Pulmonary artery endothelial cell (primary cell): ENCODE results near the gene SHISAL1. TPM values are rescaled to one million over a fixed set of nuclear protein-coding genes. Genes with fewer than 3 reads are reported as not detected.
"Not testable (repeated sequence)": the region's sequence is repeated elsewhere in the genome, so short reads cannot be mapped to it uniquely, and the experiment has no call there.

Experiments used
- DNase-seq: peaks from one replicate; pipeline ENCODE4 v3.0.0-alpha.2; 2011; ENCODE audit warnings: low read depth, low spot score
- total RNA-seq: library from RNA; depleted of rRNA; stranded (reverse); fragments of >200 nt; gene quantifications from 2 replicates; pipeline ENCODE4 v1.2.3, GENCODE V29; 2014

SHISAL1 gene
- total RNA-seq, 1 donor from 2014 or later: under 0.01 TPM

- DNase-seq: no peak
These were observed 8.4 kb downstream of the SHISAL1 start for GRCh38 chr22:44304354-44304753.

- not testable (repeated sequence) for DNase-seq
These were observed 10.4 kb downstream of the SHISAL1 start for GRCh38 chr22:44302363-44302762.

- DNase-seq: no peak
These were observed 11.7 kb downstream of the SHISAL1 start for GRCh38 chr22:44301039-44301438.

GRCh38 chr22:44299124-44299523, 13.6 kb downstream of the SHISAL1 start:
- no peak for DNase-seq

GRCh38 chr22:44298406-44299091, 14.2 kb downstream of the SHISAL1 start:
- DNase-seq: no peak

- no peak for DNase-seq
These were observed 15.2 kb downstream of the SHISAL1 start for GRCh38 chr22:44297470-44298061.

- DNase-seq: no peak
These were observed 17.3 kb downstream of the SHISAL1 start for GRCh38 chr22:44295406-44295805.

GRCh38 chr22:44293876-44294275, 18.9 kb downstream of the SHISAL1 start:
- DNase-seq: no peak

- DNase-seq: no peak
These were observed 19.7 kb downstream of the SHISAL1 start for GRCh38 chr22:44293034-44293433.

- no peak for DNase-seq
These were observed 20.2 kb downstream of the SHISAL1 start for GRCh38 chr22:44292521-44292920.

- DNase-seq: no peak
These were observed 20.9 kb downstream of the SHISAL1 start for GRCh38 chr22:44291674-44292360.

- DNase-seq: no peak
These were observed 21.5 kb downstream of the SHISAL1 start for GRCh38 chr22:44291265-44291664.

GRCh38 chr22:44289414-44290171, 23.2 kb downstream of the SHISAL1 start:
- DNase-seq: no peak

GRCh38 chr22:44288913-44289312, 23.8 kb downstream of the SHISAL1 start:
- no peak for DNase-seq

GRCh38 chr22:44287741-44288140, 25.0 kb downstream of the SHISAL1 start:
- no peak for DNase-seq

- no peak for DNase-seq
These were observed 25.5 kb downstream of the SHISAL1 start for GRCh38 chr22:44287121-44287693.

- no peak for DNase-seq
These were observed 26.1 kb downstream of the SHISAL1 start for GRCh38 chr22:44286646-44287045.

- DNase-seq: no peak
These were observed 28.0 kb downstream of the SHISAL1 start for GRCh38 chr22:44284711-44285110.

GRCh38 chr22:44281768-44282637, 30.7 kb downstream of the SHISAL1 start:
- DNase-seq: no peak

GRCh38 chr22:44280665-44281188, 32.0 kb downstream of the SHISAL1 start:
- DNase-seq: no peak

GRCh38 chr22:44279069-44279360, 33.7 kb downstream of the SHISAL1 start:
- DNase-seq: no peak
